SW 1271 (cell line): Measurements from ENCODE around the gene SERTAD4.
"Not testable (repeated sequence)": the region's sequence is repeated elsewhere in the genome, so short reads cannot be mapped to it uniquely, and the experiment has no call there.

Source experiments
- DNase-seq, 2 experiments: peaks; one replicate each; lab custom pipeline; 2025; lab: John Stamatoyannopoulos, UW

The SERTAD4 gene

GRCh38 chr1:210232511-210233215 lies at the start of gene SERTAD4:
SERTAD4 (plus strand) TSS chr1:210232796; CDS start chr1:210237961, 5,165 bp downstream.
- DNase-seq: peak in 1 of 2 experiments; percentile 29

GRCh38 chr1:210185063-210185462 lies 47.5 kb upstream of the SERTAD4 start:
- DNase-seq: no peak

DNA sequence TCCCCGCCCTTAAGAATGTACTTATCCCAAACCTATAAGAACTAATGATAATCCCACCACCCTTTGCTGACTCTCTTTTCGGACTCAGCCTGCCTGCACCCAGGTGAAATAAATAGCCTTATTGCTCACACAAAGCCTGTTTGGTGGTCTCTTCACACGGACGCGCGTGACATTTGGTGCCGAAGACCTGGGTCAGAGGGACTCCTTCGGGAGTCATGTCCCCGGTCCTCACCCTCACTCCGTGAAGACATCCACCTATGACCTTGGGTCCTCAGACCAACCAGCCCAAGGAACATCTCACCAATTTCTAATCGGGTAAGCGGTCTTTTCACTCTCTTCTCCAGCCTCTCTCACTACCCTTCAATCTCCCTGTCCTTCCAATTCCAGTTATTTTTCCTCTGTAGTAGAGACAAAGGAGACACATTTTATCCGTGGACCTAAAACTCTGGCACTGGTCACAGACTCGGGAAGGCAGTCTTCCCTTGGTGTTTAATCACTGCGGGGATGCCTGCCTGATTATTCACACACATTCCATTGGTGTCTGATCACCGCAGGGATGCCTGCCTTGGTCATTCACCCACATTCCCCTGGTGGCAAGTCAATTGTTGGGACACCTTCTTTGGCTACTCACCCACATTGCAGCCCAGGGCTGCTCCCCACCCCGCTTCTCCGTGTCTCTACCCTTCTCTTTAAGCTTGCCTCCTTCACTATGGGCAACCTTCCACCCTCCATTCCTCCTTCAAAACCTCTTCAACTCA lies 44.6 kb upstream of the SERTAD4 start:
- peak; percentile 37 to 41 for DNase-seq

DNA sequence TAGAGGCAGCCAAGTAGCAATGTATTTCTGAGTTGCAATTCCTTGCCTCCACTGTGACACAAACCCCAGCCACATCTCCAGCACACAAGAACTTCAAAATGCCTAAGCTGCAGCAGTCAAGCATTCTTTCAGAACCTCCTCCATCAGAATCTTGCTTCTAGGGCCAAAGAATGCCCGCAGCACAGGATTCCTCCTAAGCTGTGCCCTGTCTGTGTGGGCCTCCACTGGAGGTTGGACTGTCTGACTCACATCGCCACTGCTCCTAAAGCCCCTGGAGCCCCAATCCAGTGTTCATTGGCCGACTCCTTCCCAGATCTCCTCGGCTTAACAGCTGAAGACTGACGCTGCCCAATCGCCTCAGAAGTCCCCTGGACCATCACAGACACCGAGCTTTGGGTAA lies 43.2 kb upstream of the SERTAD4 start:
- no peak for DNase-seq

- no peak for DNase-seq
Observed at GRCh38 chr1:210195635-210196160, 36.9 kb upstream of the SERTAD4 start.

GRCh38 chr1:210196266-210196665 lies 36.3 kb upstream of the SERTAD4 start:
- not testable (repeated sequence) for DNase-seq

DNA sequence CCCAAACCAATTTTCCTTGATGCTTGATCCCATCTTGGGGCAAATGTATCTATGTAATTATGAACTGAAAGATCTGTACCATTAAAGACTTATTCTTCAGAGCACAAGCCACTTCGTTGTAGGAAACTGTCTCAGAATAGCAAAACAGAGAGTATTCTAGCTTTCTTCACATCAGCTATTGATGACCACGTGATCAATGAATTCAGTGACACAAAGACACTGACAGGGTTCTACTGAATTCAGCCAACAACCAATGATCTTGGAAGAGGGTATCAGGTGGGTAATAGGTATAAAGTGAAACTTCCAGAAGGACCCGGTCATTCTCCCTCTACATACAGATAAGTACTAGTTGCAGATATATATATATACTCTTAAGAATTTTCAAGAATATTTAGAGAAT lies 33.8 kb upstream of the SERTAD4 start:
- DNase-seq: no peak

- DNase-seq: no peak
Observed at GRCh38 chr1:210200124-210200736, 32.4 kb upstream of the SERTAD4 start.

DNA sequence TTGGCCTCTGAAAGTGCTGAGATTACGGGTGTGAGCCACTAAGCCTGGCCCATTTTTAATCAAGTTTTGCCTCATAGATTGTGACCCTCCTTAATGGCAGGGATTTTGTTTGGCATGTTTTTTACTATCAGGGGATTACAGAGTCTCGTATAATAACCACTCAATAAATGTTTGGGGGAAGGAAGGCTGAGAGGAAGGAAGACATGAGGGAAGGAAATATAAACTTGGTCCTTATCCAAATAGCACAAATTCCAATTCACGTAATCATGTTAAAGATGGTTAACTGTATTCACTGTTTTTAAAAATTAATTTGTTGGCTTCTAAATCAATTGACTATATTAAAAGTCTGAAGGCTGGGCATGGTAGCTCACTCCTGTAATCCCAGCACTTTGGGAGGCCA lies 30.9 kb upstream of the SERTAD4 start:
- DNase-seq: no peak

DNA sequence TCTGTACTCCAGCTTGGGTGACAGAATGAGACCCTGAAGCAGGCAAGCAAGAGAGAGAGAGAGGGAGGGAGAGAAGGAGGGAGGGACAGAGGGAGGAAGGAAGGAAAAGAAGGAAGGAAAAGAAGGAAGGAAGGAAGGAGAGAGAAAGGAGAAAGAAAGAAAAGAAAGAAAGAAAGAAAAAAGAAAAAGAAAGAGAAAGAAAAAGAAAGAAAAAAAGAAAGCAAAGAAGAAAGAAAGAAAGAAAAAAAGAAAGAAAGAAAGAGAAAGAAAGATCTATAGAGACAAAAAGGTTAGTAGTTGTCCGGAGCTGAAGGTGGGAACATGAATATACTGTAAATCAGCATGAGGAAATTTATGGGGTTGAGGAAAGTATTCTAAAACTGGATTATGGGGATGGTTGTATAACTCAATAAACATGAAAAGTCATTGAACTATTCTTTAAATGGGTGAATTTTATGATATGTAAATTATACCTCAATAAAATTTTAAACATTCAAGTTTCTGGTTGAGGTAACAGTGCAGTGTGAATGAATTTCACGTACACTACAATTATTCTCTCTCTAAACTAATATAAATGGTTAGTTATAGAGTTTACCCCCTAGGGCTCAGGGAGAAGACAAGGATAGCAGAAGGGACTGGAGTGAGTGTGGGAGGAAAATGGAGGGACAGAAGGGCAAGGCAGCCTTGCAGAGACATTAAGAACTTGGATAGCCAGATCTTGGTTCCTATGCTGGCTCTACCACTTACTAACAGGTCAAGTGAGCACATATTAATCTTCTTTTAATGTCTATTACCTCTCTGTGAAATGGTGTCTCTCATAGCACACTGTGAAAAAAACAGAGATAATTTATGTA lies 24.8 kb upstream of the SERTAD4 start:
- no peak for DNase-seq

GRCh38 chr1:210213335-210213734 lies 19.3 kb upstream of the SERTAD4 start:
- no peak for DNase-seq

- no peak for DNase-seq
Observed at GRCh38 chr1:210214573-210215409, 17.8 kb upstream of the SERTAD4 start.

DNA sequence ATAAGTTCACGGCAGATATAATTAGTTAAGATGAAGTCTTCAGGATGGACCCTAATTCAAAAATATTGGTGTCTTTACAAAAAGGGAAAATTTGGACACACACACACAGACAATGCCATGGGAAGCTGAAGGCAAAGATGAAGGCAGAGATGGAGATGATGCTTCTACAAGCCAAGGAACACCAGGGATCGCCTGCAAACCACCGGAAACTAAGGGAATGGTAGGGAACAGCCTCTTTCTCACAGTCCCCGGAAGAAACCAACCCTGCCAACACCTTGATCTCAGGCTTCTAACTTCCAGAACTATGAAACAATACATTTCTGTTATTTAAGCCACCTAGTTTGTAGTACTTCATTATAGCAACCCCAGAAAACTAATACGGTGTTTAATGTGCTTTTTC lies 15.1 kb upstream of the SERTAD4 start:
- no peak for DNase-seq

GRCh38 chr1:210218047-210218446 lies 14.5 kb upstream of the SERTAD4 start:
- no peak for DNase-seq

GRCh38 chr1:210222340-210223006 lies 10.1 kb upstream of the SERTAD4 start:
- DNase-seq: no peak

DNA sequence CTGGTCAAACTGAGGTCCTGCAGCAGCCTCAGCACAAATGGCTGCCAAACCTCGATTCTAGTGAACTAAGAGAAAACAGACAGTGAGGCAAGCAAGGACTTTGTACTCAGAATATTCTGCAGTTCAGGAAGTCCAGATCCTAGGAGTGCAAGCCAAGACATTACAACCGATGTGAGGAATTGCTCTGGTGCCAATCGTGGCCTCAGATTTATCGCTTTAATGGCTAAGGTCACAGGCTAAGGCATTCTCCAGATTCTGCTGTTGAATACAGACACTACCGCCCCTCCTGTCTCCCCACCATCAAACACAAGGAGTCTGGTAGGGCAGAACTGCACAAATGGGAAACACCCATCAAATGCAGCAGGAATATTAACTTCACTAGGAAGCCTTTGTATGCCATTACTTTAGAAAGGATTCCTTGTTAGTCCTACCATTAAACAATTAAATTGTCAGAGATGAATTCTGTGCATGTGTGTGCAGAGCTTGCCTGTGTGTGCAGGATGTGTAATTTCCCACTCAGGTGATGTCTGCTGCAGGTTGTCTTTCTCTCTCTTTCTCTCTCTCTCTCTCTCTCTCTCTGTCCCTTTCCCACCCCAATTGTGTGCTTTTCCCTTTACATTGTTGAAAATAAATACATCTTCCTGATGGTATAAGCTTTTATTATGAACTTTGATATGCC lies 9.2 kb upstream of the SERTAD4 start:
- no peak for DNase-seq

- no peak for DNase-seq
Observed at GRCh38 chr1:210228158-210228557, 4.4 kb upstream of the SERTAD4 start.

- no peak for DNase-seq
Observed at GRCh38 chr1:210230149-210230695, 2.4 kb upstream of the SERTAD4 start.

- DNase-seq: no peak
Observed at GRCh38 chr1:210231846-210232510, 618 bp upstream of the SERTAD4 start.
